SW 1271 (cell line): ENCODE measurements around the gene TMEM255B.
"Not testable (repeated sequence)": the region's sequence is repeated elsewhere in the genome, so short reads cannot be mapped to it uniquely, and the experiment has no call there.

Experiments used
- DNase-seq, 2 experiments: peaks; one replicate each; lab custom pipeline; 2025; lab: John Stamatoyannopoulos, UW

Gene TMEM255B

DNA sequence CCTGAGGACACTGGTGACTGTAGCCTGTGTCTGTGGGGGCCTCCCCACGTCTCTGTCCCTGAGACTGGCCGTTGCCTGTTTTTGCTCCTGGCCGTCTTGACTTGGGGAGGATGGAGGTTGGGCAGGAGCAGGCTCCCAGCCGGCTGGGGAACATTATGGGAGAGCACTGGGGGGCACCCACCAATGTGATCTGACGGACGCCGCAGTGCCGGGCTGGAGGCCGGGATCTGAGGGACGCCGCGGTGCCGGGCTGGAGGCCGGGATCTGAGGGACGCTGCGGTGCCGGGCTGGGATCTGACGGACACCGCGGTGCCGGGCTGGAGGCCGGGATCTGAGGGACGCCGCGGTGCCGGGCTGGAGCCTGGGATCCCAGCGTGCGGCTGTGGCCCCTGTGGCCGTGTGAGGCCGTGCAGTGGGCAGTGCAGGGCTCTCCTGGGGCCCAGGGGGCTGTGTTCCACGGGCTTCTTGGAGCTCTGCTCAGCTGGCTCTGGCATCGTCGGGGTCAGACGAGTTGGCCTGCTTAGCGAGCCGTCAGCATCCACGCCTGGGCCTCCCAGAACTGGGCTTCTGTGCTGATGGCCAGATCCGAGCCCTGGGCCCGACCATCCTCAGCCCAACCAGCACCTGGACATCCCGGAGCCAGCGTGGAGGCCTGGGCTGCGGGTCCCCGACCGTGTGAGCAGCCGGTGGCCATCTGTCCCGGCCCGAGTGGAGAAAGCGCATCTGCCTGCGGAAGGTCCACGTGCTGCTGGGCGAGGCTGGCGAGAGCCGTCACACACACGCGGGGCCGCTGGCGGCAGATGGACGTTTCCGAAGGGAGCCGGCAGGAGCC is 59.0 kb downstream of the TMEM255B start:
- DNase-seq, result no peak

DNA sequence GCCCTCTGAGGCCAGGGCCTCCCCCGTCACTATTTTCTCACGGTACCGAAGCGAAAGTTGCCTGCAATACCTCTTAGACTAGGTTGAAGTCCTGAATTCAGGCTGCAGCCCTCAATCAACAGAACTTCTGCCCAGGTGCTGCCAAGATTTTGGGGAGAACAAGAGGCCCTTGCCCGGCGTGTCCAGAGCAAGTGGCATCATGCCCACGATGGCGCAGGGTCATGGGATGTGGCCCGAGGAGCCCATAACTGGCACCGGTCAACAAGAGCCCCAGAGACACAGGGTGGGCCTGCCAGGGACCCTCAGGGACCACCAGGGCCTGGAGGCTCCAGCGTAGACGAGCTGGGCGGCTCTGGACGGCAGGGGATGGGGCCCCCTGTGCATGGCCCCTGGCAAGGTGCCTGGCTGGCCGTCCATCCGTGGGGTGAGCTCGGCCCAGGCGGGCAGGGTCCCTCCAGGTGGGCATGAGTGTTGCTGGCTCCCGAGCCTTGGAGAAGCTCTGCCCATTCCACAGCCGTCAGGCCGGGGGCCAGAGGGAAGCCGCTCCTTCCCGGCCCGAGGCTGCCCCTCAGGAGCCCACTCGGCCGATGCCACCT is 59.8 kb downstream of the TMEM255B start:
- no peak for DNase-seq

DNA sequence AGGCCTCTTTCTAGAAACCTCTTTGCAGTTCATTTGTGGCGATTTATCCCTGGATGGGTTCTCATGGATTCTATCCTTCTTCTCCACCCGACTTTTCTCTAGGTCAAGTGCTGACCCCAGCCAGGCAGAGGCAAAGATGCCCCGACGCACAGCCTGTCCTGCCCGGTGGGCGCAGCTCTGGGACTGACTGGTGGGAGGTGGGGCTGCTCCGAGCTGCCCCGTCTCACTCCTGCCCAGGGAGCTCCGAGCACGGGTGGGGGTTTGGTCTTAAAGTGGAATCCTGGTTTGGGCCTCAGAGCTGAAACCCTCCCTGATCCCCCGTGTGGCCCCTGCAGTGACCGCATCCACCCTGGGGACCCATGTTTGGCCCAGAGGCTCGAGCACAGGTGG is 60.3 kb downstream of the TMEM255B start:
- no peak for DNase-seq

DNA sequence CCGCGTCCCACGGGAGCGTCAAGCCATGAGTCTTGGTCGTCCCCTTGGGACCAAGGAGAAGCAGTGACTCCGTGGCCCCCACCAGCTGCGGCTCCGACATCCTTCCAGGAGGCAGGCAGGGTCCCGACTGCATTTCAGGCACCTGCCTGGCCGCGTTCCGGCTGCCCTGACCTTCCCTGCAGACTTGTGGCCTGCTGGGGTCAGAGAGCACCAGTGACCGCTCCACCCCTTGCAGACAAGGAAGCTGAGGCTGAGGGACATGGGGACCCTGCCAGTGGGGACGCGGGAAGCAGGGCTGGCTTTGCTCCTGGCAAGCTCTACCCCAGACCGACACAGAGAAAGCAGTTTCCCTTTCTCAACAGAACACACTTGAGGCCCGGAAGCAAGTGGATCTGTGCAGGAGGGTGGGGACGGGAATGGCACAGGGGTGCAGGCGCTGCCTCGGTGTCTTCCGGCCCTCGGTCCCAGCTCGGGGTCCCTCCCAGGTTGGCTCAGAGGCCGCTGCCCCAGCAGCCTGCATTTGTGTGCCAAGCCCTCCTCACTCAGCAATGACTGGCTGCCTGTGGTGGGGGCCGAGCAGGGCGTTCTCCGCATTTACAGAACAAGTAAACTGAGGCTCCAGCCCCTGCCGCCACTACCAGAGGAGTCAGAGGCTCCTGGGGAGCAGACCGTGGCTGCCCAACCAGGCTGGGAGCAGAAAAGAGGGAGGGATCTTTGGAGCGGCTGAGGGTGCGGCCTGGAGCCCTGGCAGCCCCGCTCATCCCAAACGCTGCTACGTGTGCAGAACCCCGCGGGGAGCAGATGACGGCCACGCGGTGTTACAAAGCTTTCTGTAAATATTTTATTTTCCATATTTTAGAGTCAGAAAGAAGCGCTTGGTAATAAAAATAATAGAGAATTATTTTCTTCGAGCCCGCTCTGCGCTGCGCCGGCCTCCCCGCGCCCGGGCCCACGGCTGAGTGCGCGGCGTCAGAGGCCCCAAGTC is 61.0 kb downstream of the TMEM255B start:
- no peak for DNase-seq

DNA sequence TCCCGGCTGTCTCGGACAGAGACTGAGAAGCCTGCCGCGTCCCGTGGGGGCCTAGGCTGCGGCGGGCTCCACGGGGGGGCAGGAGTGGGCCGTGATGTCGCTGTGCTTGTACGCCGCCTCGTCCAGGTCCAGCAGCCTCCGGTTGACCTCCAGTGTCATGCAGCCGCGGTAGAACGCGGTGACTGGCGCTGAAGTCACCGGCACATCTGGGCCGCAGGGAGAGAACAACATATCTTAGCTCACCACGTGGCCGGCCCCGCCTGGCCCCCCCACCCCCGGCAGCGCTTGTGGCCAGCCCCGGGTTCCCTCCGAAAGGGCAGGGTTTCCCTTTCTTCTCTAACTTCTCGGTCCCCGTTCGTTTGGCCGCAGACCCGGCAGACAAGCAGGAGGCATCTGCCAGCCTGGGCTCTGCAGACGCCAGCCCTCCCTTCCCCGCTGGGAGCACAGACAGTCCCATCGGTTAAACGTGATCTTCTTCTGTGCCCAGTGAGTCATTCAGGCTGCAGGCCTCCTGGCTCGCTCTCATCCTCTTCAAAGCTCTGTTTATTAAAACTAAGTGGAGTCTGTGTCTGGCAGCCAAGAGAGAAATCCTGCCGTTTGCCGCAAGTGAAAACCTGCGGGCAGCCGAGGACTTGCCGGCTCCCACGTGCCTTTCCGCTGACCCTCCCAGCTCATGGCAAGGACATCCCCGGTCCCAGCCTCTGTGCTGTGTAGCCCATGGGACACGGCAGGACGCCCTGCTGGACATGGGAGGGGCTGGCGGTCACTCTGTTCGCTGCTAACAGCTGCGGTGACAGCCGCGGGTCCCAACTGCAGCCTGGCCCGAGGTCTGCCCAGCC is 62.0 kb downstream of the TMEM255B start:
- DNase-seq, result no peak

DNA sequence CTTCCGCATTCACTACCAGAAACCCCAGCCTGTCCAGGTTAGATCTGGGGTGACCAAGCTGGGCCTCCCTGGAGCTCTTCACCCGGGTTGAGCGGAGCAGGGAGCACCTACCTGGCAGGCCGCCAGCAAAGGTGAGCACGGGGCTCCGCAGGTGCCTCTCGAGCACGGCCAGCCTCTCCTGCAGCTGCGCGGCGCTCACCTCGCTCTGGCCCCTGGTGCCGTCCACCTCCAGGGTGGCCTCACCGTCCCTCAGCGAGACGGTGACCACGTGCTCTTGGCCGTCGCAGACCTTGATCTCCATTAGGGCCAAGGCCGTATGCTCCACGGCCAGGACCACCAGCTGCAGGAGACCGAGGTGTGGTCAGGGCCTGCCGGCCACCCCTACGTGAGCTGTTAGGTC is 62.8 kb downstream of the TMEM255B start:
- no peak for DNase-seq

DNA sequence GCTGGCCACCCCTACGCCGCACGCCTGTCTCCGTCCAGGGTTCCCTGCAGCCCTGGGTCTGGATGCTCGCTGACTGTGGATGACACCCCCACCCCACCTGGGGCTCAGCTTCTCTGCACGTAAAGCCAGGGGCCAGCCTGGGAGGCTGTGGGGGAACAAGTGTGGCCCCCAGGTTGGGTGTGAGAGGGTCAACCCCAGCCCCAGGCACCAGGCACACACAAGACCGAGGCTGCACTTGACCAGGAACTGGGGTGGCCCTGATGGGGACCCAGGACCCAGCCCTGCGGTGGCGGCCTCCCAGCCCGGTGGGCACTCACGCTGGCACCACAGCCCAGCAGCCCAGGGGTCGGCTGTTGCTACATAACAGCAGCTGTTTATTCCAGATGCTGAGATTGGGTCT is 63.2 kb downstream of the TMEM255B start:
- no peak for DNase-seq

DNA sequence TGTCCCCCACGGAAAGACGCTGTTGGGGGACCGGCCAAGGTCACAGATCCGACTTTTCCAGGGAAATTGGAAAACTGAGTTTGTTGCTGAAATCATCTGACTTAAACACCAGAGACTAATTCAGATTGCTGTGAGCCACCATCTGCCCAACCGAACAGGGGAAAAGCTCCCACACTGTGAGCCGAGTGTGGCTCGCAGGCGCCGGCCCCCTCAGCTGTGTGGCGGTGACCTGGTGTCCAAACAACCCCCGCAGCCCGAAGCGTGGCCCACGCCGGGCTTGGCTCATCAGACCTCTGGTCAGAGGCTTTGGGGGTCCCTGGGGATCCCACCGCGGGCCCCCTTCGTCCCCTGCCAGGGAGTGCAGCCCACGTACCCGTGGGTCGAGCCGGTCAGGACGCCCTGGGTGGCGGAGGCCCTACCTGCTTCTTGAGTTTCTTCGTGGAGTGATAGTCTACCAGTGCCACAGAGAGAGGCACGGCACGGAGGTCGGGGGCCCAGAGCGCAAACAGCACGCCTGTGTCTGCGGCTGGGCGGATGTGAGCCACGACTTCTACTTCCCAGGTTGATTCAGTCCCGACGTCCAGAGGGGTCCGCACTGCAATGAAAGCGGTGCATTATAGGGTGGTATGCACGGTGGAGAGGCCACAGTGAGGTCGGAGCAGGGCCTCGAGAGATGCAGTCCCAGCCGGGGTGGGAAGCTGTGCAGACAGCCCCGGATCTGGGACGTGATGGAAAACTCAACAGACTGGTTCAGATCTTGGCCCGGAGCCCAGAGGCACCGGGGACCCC is 64.1 kb downstream of the TMEM255B start:
- DNase-seq, result no peak

DNA sequence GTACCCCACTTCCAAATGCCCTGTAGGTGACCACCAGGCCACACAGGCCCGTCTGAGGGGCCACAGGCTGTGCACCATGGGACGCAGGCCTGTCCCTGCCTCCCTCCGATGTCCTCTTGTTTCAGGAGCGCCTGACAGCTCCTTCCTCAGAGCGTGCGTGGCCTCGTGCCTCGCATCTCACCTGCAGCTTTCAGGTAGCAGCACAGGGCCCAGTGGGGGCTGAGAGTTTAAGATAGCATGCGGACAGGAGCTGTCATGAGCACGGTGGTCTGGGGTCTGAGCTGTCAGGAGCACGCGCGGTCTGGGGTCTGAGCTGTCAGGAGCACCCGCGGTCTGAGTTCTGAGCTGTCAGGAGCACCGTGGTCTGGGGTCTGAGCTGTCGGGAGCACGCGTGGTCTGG is 64.7 kb downstream of the TMEM255B start:
- DNase-seq, result no peak

DNA sequence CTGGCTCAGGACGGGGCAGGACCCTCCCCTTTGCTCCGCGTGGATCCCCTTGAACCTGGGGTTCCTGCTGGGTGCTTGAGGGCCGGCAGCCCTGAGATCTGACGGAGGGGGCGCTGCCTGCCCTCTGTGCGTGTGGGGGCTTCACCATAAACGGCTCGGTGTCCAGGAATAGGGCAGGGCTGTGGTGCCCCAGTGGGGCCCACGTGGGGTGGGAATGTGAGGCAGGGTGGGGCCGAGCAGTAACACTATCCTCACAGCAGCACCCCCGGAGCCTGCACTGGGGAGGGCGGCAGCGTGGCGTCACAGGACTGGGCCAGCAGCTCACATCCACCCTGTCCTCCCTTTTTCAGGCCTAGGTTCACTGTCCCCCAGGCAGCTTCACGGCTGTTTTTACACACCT is 66.8 kb downstream of the TMEM255B start:
- DNase-seq, result no peak

DNA sequence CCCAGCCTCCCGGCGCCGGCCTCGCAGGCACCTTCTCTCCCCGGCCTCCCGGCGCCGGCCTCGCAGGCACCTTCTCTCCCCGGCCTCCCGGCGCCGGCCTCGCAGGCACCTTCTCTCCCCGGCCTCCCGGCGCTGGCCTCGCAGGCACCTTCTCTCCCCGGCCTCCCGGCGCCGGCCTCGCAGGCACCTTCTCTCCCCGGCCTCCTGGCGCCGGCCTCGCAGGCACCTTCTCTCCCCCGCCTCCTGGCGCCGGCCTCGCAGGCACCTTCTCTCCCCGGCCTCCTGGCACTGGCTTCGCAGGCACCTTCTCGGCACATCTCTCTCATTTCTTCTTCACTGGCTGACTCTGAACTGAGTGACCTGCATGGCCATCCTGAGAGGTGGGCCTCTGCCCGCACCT is 67.4 kb downstream of the TMEM255B start:
- DNase-seq, result not testable (repeated sequence)

DNA sequence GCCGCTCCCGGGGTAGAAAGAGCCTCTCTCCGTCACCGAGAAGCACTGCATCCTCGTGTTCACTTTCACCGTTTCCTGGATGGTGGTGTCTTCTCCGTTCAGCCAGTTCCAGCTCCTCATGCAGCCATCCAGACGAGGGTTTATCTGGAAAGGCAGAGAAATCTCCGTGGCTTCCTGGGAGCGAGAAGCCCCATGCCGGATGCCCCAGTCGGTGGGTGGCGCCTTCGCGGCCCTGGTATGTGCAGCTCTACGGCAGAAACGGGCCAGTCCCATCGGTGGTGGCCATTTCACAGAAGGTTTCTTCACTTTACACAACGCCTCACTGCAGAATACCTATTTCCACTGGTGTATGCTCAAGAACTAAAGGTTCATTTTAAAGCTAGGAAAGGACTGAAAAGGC is 68.0 kb downstream of the TMEM255B start:
- DNase-seq, result no peak

DNA sequence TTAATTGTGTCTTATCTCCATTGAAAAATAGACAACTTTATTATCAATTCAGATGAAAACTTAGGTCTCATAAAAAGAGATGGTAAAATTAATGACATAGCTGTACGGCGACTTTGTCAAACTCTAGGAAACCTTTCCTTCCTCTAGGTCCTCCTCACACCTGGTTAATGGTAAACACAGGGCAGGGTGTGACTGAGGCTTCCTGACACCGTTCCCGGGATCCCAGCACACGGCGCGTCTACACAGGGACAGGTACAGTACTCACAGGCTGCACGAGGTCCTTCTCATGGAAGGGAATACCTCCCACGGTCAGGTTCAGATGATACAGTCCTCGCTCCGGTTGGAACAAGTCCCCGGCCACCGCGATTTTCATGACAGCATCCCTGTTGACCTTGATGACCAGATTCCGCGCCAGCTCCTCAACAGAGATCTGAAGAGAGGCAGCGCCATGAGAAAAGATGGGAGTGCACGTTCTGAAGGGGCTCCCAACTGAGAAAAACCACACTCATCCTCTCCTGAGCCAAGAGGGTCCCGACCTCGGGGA is 69.3 kb downstream of the TMEM255B start:
- no peak for DNase-seq

DNA sequence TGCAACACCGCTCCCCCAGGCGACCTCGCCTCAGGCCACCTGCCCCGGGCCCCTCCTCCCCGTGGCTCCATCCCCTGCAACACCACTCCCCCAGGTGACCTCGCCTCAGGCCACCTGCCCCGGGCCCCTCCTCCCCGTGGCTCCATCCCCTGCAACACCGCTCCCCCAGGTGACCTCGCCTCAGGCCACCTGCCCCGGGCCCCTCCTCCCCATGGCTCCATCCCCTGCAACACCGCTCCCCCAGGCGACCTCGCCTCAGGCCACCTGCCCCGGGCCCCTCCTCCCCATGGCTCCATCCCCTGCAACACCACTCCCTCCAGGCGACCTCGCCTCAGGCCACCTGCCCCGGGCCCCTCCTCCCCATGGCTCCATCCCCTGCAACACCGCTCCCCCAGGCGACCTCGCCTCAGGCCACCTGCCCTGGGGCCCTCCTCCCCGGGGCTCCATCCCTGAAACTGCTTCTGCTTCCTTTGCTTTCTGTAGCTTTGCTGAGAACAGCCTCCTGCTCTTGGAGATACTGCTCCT is 71.5 kb downstream of the TMEM255B start:
- DNase-seq, result not testable (repeated sequence)

DNA sequence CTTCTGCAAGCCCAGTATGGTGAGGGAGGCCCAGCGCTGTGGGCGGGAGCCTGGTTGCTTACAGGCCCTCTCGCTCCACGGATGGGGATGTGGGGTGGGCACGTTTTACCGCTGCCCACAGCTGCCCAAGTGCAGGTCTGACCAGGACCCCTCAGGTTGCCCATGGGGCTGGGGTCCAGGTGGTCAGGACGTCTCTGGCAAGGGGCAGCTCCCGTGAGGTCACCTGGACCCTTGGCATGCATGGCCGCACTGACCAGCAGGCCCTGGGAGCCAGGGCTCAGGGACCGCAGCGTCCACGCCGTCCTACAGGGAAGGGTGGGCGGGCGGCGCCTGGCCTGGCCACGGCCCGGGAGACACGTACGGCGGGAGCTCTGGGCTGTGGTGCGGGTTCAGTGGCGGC is 72.0 kb downstream of the TMEM255B start:
- no peak for DNase-seq

DNA sequence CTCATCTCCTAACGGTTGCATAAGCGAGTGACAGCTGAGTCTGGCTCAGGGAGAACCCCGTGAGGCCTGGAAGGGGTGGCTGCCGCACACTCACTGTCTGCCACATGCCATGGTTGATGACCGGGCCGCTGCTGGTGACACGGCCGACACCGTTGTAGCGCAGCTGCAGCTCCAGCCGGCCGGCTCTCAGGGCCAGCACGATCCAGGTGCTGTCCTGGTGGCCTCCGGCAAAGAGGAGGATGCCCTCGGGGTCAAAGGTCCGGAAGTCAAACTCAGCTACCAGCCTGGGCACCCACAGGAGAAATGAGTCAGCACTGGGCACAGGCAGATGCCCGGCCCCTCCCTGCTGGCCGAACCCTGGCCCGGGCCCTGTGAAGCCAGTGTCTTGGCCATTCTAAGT is 73.2 kb downstream of the TMEM255B start:
- no peak for DNase-seq

DNA sequence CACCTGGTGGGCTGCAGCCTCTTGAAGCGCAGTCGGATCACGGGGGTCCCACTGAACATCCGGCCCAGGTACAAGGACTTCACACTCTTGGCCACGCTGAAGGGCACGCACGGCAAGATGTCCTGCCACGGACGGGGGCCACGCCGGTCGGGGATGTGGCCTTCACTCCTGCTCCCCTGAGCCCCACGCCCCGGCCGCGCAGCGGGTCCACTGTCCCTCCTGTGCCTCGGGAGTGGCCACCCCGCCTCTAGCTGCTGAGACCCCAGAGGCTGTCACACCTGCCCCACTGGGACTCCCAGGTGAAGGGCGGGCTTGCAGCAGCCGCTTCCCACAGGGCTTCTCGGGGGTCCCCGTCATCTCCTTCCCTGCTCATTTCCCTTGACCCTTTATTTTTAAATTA is 73.6 kb downstream of the TMEM255B start:
- DNase-seq, result no peak

DNA sequence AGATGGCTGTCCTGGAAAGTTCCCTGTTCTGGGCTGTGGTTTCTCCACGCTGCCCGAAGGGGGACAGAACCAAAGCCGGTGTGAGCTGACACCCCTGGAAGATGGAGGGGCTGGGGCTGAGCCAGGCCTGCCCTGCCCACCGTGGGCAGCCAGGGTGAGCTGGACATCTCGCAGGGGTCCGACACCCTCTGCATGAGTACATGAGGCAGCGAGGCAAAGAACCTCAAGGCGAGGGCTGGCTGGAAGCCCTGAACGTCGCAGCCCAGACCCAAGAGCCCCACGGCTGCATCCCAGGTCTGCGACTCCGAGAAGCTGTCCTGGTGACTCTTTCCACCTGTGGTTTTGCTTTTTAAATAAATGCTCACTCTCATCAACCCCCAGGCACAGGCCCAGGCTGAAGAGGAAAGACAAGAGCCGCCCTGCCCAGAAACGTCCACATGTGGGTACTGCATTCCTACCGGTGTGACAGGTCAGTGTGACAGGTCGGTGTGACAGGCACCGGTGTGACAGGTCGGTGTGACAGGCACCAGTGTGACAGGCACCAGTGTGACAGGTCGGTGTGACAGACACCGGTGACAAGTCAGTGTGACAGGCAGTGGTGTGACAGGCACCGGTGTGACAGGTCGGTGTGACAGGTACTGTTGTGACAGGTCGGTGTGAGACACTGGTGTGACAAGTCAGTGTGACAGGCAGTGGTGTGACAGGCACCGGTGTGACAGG is 74.2 kb downstream of the TMEM255B start:
- DNase-seq, result no peak

DNA sequence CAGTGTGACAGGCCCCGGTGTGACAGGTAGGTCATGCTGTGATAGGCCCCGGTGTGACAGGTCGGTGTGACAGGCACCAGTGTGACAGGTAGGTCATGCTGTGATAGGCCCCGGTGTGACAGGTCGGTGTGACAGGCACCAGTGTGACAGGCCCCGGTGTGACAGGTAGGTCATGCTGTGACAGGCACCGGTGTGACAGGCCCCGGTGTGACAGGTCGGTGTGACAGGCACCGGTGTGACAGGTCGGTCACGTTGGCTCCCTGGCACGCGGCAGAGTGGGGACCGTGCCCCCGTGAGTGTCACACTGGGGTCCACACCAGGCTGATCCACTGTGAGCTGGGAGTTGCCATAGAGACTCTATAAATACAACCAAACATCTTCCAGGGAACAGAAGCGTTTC is 75.0 kb downstream of the TMEM255B start:
- not testable (repeated sequence) for DNase-seq
